ENCODE measurements around the gene SAA4.
A peak's percentile ranks its signal among the peaks of the same experiment; 100 is the strongest.
"Not testable (repeated sequence)": the region's sequence is repeated elsewhere in the genome, so short reads cannot be mapped to it uniquely, and the experiment has no call there.

Gene SAA4, protein sequence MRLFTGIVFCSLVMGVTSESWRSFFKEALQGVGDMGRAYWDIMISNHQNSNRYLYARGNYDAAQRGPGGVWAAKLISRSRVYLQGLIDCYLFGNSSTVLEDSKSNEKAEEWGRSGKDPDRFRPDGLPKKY

DNA sequence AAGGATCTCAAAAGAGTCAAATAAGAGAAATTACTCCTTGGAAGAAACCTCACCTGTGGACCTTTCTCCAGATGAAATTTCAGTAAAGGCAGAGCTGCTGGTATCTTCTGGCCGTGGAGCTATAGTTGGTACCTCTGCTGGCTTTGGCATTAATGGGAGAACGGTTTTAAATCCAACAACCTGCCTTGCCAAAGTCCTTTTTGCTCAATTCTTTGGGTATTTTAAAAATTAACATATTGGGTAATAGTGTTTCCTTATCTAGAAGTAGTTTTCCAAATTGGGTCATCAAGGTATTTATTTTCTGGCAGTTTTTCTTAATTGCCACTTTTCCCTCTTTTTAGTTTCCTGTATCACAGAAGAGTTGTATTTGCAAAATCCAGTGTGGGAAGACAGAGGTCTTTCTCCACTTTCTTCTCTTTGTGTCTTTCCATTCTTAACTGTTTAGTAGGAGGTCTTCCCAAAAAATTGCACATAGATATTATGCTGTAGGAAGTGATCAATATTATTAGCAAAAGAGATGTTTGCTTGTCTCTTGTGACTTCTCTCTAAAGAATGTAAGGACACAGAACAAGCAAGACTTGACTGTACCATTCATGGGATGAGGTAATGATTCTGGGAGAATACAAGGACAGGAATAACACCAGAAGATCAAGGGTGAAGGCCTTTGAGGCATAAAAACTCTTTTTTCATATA is at the start of gene SAA4:
Gene SAA4, minus strand, starts transcription at position 139 of the 693 bp plus-strand sequence. CDS start 876 bp downstream, outside the sequence.
- peaks cover 6% of the 10 kb centered on the region for H3K27me3 Mint-ChIP-seq
- DNase-seq (ENCODE audit: low spot score in 2 of 2) = no peak
- peaks cover 2% of the 10 kb centered on the region for H3K9me3 Mint-ChIP-seq
- ATAC-seq (ENCODE audit: low read depth) = no peak
- H3K36me3 Mint-ChIP-seq = peaks cover 5% of the 10 kb centered on the region
- H3K4me1 Mint-ChIP-seq = no peaks in the 10 kb centered on the region
- no peak within 1 kb of the TSS for H3K27ac Mint-ChIP-seq
- no peak within 1 kb of the TSS for H3K4me3 Mint-ChIP-seq

DNA sequence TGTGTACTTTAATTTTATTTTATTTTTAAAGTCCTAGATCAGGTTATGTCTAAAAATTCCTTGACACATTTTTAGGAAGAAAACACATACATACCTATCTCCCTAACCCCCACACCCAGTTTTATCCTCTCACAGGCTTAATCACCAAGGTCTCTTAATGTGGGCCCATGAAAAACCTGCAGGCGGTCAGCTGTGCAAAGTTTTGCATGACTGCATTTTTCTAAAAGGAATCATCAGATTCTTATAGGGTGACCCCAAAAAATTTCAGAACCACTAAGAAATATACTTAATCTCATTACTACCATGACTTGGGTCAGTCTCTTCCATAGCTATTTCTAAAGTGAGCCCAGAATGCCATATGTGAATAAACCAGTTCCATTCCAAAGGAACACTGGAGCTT is 49.2 kb upstream of the SAA4 start:
- no peak overlapping the region for H3K4me3 Mint-ChIP-seq
- H3K9me3 Mint-ChIP-seq = no peaks in the 10 kb centered on the region
- H3K36me3 Mint-ChIP-seq = peaks cover 34% of the 10 kb centered on the region
- no peaks in the 10 kb centered on the region for H3K27me3 Mint-ChIP-seq
- H3K27ac Mint-ChIP-seq = no peak overlapping the region
- H3K4me1 Mint-ChIP-seq = peaks cover 10% of the 10 kb centered on the region
- DNase-seq (ENCODE audit: low spot score in 2 of 2) (no peak), ATAC-seq (ENCODE audit: low read depth) (no peak)

DNA sequence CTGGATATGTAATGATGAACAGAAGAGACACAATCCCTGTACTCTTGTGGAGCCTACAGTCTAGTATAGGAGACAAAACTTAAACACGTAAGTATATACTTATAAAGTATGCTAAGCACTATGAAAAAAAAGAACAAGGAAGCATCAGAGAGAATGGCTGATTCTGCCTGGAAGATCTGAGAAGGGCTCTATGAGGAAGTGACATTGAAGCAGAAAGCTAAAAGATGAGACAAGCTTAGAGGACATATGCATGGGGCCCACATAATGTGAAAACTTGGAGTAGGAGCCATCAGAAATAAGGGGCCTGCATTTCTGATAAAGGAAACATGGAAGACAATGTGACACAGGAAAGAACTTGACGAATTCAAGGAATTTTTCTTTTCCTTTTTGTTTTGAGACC is 46.0 kb upstream of the SAA4 start:
- H3K27ac Mint-ChIP-seq = peak overlapping the region; percentile 96
- no peaks in the 10 kb centered on the region for H3K27me3 Mint-ChIP-seq
- H3K4me1 Mint-ChIP-seq = peaks cover 20% of the 10 kb centered on the region
- no peaks in the 10 kb centered on the region for H3K9me3 Mint-ChIP-seq
- peak; percentile 73 for ATAC-seq (ENCODE audit: low read depth)
- peaks cover 29% of the 10 kb centered on the region for H3K36me3 Mint-ChIP-seq
- DNase-seq (ENCODE audit: low spot score in 2 of 2) = peak in 1 of 2 donors; percentile 19
- no peak overlapping the region for H3K4me3 Mint-ChIP-seq

DNA sequence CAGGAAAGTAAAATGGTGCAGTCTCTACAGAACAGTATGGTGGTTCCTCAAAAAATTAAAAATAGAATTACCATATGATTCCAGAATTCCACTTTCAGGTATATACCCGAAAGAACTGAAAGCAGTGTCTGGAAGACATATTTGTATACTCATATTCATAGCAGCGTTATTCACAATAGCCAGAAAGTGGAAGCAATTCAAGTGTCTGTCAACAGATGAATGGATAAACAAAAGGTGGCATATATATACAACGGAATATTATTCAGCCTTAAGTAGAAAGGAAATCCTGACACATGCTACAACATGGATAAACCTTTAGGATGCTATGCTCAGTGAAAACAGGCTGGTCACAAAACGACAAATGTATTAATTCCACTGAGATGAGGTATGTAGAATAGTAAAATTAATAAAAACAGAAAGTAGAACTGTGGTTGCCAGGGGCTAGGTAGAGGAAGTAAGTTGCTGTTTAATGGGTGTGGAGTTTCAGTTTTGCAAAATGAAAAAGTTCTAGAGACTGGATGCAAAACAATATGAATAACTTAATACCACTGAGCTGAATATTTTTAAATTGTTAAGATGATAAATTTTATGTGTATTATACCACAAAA is 43.9 kb upstream of the SAA4 start:
- Mint-ChIP-seq H3K27me3 (no peaks in the 10 kb centered on the region), H3K9me3 (no peaks in the 10 kb centered on the region), H3K4me1 (peaks cover 20% of the 10 kb centered on the region), H3K4me3 (peak overlapping the region; percentile 80), H3K36me3 (peaks cover 20% of the 10 kb centered on the region), H3K27ac (peak overlapping the region; percentile 96)
- DNase-seq (ENCODE audit: low spot score in 2 of 2) (peak in 1 of 2 donors; percentile 35), ATAC-seq (ENCODE audit: low read depth) (peak; percentile 85)

DNA sequence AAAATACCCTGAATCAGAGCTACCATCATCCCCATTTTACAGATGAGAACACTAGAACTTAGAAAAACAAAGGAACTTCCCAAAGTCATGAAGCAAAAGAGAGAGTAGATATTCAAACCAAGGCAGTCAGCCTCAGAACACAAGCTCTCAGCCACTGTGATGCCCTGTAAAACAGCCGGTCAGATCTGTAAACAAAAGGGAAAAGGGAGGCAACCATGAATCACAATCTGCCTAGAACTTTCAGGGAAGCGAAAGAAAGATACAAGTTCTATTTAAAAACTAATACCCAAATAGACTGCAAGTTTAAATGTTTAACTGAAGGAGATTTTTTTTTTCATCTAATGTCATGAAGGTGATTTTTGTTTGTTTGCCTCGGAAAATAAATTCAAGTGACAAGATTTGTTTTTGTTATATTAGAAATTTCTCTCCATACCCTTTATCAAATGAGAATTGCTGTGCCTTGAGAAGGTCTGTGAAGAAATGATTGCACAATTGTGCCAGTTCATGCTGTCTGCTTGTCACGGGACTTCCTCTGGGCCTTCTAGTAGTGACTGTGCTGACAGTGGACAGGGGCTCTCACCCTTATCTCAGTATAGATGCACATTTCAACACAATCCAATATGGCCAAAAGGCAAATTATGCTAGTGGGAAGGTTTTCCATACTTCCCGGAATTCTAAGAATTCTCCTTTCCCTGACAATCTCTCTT is 41.1 kb upstream of the SAA4 start:
- Mint-ChIP-seq H3K9me3 (no peaks in the 10 kb centered on the region), H3K27me3 (no peaks in the 10 kb centered on the region), H3K4me1 (peaks cover 21% of the 10 kb centered on the region), H3K27ac (peak overlapping the region; percentile 15), H3K4me3 (no peak overlapping the region), H3K36me3 (peaks cover 16% of the 10 kb centered on the region)
- DNase-seq (ENCODE audit: low spot score in 2 of 2) = no peak
- ATAC-seq (ENCODE audit: low read depth) = no peak

DNA sequence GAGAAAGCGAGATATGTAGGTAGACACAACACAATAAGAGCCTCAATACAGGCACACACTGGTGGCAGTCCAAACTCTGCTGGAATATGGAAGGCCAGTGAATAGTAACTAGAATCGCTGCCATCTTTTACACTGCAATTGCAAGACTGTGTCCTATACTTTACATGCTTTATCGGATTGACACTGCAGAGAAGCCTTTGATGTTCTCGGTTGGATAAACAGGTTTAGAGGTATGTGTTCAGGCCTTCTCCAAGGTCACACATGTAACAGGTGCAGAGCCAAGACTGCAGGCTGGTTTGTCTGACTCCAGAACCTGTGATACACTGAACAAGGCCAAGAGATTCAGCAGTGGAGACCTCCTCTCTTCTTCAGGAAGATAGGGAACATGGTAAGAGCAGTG is 34.6 kb upstream of the SAA4 start:
- H3K4me1 Mint-ChIP-seq = peaks cover 10% of the 10 kb centered on the region
- H3K36me3 Mint-ChIP-seq = peaks cover 7% of the 10 kb centered on the region
- DNase-seq (ENCODE audit: low spot score in 2 of 2) (no peak), ATAC-seq (ENCODE audit: low read depth) (no peak)
- H3K27me3 Mint-ChIP-seq = no peaks in the 10 kb centered on the region
- peak overlapping the region; percentile 54 for H3K27ac Mint-ChIP-seq
- no peaks in the 10 kb centered on the region for H3K9me3 Mint-ChIP-seq
- H3K4me3 Mint-ChIP-seq = no peak overlapping the region

DNA sequence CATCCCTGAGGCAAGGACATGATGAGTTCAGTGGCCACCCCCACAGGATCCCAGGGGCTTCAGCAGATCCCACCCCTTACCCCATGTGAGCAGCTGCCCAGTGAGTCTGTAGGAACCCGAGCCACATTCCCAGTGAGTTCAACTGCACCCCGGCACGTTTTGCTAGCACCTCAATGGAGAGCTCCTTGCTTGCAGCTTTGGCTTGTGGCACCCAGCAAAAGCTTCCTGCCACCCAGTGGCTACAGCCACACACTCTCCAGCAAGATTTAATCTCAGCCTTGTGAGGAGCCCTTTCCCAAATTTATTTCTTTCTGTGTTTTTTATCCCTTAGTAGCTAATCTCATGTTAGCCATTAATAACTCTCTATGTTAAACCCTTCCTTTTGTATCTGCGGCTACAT is 33.5 kb upstream of the SAA4 start:
- Mint-ChIP-seq H3K9me3 (no peaks in the 10 kb centered on the region), H3K4me1 (peaks cover 18% of the 10 kb centered on the region), H3K4me3 (no peak overlapping the region), H3K27me3 (no peaks in the 10 kb centered on the region), H3K36me3 (peaks cover 5% of the 10 kb centered on the region), H3K27ac (peak overlapping the region; percentile 54)
- DNase-seq (ENCODE audit: low spot score in 2 of 2) (no peak), ATAC-seq (ENCODE audit: low read depth) (no peak)

DNA sequence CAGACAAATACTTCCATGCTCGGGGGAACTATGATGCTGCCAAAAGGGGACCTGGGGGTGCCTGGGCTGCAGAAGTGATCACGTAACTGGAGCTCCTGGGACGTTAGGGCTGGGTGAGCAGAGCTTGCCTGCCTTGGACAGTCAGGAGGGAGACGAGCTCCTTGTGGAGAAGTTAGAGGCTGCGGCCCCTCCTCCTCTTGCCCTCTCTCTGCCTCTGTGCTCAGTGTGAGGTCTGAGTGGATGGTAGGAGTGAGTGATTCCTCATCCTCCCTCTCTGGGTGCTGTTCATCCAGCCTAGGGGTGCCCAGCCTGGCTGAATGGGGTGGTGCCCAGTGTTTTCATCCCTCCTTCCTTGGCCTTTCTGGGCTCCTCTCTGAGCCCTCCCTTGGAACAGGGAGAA is 32.6 kb upstream of the SAA4 start:
- H3K9me3 Mint-ChIP-seq; DNase-seq (ENCODE audit: low spot score in 2 of 2); H3K27me3 Mint-ChIP-seq; ATAC-seq (ENCODE audit: low read depth); H3K27ac Mint-ChIP-seq; H3K36me3 Mint-ChIP-seq; H3K4me3 Mint-ChIP-seq: not testable (repeated sequence)
- peaks cover 23% of the 10 kb centered on the region for H3K4me1 Mint-ChIP-seq

DNA sequence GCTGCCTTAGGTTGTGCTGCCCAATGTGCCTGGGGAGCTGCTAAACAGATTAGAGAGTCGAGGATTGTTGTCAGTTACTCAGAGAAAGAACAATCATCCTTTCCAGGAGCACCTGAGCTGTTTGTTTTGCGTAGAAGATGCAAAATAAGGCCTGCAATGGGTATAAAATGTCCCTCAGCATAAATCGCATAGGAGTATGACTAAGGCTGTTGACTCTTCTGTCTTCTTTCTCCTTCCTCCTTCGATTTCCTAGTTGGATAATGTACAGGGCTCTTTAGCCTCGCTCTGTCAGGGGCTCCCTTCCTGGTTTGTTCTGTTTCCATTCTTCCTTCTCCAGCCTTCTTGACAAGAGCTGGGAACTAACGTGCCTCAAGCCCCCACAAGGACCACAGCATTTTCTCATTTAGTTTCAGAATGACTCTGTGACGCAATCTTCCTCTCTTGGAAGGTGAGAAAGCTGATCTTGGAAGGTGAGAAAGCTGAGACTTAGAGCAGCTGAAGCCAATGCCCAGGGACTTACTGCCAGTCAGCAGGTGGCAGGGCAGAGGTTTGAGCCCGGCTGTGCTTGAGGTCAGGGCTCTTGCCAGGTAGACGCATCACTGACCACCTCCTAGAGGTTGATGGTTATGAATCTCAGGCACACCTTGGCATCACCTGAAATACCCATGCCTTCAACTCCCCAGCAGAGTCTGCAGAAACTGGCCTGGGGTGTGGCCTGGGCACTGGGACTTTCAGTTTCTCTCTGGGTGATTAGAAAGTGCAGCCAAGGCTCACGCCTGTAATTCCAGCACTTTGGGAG is 30.9 kb upstream of the SAA4 start:
- not testable (repeated sequence) for H3K36me3 Mint-ChIP-seq; DNase-seq (ENCODE audit: low spot score in 2 of 2); H3K27me3 Mint-ChIP-seq; H3K9me3 Mint-ChIP-seq
- Mint-ChIP-seq H3K4me3 (peak overlapping the region; percentile 86), H3K27ac (peak overlapping the region; percentile 95), H3K4me1 (peaks cover 27% of the 10 kb centered on the region)
- ATAC-seq (ENCODE audit: low read depth) = peak; percentile 56

DNA sequence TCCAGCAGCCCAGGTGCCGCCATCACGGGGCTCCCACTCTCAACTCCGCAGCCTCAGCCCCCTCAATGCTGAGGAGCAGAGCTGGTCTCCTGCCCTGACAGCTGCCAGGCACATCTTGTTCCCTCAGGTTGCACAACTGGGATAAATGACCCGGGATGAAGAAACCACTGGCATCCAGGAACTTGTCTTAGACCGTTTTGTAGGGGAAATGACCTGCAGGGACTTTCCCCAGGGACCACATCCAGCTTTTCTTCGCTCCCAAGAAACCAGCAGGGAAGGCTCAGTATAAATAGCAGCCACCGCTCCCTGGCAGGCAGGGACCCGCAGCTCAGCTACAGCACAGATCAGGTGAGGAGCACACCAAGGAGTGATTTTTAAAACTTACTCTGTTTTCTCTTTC is 29.3 kb upstream of the SAA4 start, which contains the start of gene SAA1:
Gene SAA1, plus strand, starts transcription at position 316 of the 400 bp plus-strand sequence. CDS start 624 bp downstream, outside the sequence.
- H3K27me3 Mint-ChIP-seq = no peaks in the 10 kb centered on the region
- H3K9me3 Mint-ChIP-seq = peaks cover 2% of the 10 kb centered on the region
- ATAC-seq (ENCODE audit: low read depth) = no peak
- peaks cover 2% of the 10 kb centered on the region for H3K36me3 Mint-ChIP-seq
- peak within 1 kb of the TSS; percentile 90 for H3K27ac Mint-ChIP-seq
- no peak for DNase-seq (ENCODE audit: low spot score in 2 of 2)
- no peak within 1 kb of the TSS for H3K4me3 Mint-ChIP-seq
- H3K4me1 Mint-ChIP-seq = peaks cover 27% of the 10 kb centered on the region

DNA sequence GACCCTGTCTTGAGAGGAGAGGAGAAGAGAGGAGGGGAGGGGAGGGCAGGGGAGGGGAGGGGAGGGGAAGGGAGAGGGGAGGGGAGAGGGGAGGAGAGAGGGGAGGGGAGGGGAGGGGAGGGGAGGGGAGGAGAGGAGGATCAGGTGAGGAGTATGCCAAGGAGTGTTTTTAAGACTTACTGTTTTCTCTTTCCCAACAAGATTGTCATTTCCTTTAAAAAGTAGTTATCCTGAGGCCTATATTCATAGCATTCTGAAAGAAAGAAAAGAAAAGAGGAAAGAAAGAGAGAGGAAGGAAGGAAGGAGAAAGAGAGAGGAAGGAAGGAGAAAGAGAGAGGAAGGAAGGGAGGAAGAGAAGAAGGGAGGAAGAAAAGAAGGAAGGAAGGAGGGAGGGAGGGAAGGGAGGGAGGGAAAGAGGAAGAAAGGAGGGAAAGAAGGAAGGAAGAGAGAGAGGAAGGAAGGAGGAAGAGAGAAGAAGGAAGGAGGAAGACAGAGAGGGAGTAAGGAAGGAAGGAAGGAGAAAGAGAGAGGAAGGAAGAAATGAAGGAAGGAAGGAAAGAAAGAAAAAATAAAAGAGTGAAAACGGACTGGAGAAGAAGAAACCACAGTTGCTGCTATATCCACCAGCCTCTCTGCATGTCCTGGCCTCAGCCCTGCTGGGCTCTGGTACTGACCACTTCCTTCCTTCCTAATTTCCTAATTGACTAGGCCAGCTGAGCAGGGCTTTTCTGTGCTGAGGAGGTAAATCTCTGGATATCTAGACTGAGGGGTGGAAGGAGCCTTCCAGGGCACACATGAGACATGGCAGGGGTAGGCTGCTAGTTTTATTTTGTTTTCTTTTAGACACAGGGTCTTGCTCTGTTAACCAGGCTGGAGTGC is 28.3 kb upstream of the SAA4 start:
- no peaks in the 10 kb centered on the region for H3K27me3 Mint-ChIP-seq
- peaks cover 27% of the 10 kb centered on the region for H3K4me1 Mint-ChIP-seq
- peak overlapping the region; percentile 90 for H3K27ac Mint-ChIP-seq

DNA sequence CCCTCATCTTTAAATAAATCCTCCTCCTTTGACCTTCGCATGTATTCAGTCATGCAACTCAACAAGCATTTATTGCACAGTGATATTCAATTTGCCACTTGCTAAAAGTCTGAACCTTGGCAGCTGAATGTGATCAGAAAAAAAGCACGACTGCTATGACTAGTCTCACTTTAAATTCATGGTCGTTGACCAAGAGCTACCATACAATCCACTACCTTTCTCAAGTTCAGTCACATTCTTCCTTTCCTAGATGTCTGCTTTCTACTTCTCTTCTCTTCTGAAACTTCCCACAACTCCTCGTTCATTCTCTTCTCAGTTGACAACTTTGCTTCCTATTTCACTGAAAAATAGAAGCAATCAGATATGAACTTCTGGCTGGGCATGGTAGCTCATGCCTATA is 27.4 kb upstream of the SAA4 start:
- Mint-ChIP-seq H3K9me3 (peaks cover 2% of the 10 kb centered on the region), H3K27me3 (no peaks in the 10 kb centered on the region), H3K27ac (peak overlapping the region; percentile 90), H3K4me1 (peaks cover 27% of the 10 kb centered on the region), H3K4me3 (no peak overlapping the region), H3K36me3 (peaks cover 2% of the 10 kb centered on the region)
- DNase-seq (ENCODE audit: low spot score in 2 of 2) = no peak
- no peak for ATAC-seq (ENCODE audit: low read depth)

More for the DNA sequence above, 28.3 kb upstream of the SAA4 start:
- Mint-ChIP-seq H3K36me3 (peaks cover 2% of the 10 kb centered on the region), H3K4me3 (no peak overlapping the region), H3K9me3 (peaks cover 2% of the 10 kb centered on the region)
- DNase-seq (ENCODE audit: low spot score in 2 of 2) (no peak), ATAC-seq (ENCODE audit: low read depth) (no peak)

Data from memory B cell (primary cell).